ENCODE measurements around the gene RAB5B.
"Not testable (repeated sequence)": the region's sequence is repeated elsewhere in the genome, so short reads cannot be mapped to it uniquely, and the experiment has no call there.

RAB5B gene

GRCh38 chr12:55983232-55983842 lies 9.5 kb downstream of the RAB5B start:
- DNase-seq (ENCODE audit: low read depth) = no peak

GRCh38 chr12:55984861-55985260 lies 11.0 kb downstream of the RAB5B start:
- no peak for DNase-seq (ENCODE audit: low read depth)

- no peak for DNase-seq (ENCODE audit: low read depth)
Measured at GRCh38 chr12:55985341-55985740, 11.5 kb downstream of the RAB5B start.

GRCh38 chr12:55985976-55986375 lies 12.1 kb downstream of the RAB5B start:
- not testable (repeated sequence) for DNase-seq (ENCODE audit: low read depth)

- no peak for DNase-seq (ENCODE audit: low read depth)
Measured at GRCh38 chr12:55991110-55991509, 17.2 kb downstream of the RAB5B start.

- no peak for DNase-seq (ENCODE audit: low read depth)
Measured at GRCh38 chr12:55993230-55993853, 19.5 kb downstream of the RAB5B start.

- DNase-seq (ENCODE audit: low read depth) = no peak
Measured at GRCh38 chr12:55995366-55995765, 21.5 kb downstream of the RAB5B start.

- DNase-seq (ENCODE audit: low read depth) = peak; percentile 28
Measured at GRCh38 chr12:55996201-55996714, 22.4 kb downstream of the RAB5B start.

GRCh38 chr12:55996715-55997534 lies 23.0 kb downstream of the RAB5B start, which contains the start of gene SUOX:
TSS of gene SUOX (plus strand) at chr12:55997276. CDS start at chr12:56002222, 4,946 bp downstream.
- DNase-seq (ENCODE audit: low read depth) = peak; percentile 92

GRCh38 chr12:55997535-55997859 lies 23.6 kb downstream of the RAB5B start:
- DNase-seq (ENCODE audit: low read depth) = no peak

- DNase-seq (ENCODE audit: low read depth) = not testable (repeated sequence)
Measured at GRCh38 chr12:55999522-55999921, 25.6 kb downstream of the RAB5B start.

- DNase-seq (ENCODE audit: low read depth) = not testable (repeated sequence)
Measured at GRCh38 chr12:55999999-56000540, 26.2 kb downstream of the RAB5B start.

- DNase-seq (ENCODE audit: low read depth) = no peak
Measured at GRCh38 chr12:56001487-56002100, 27.7 kb downstream of the RAB5B start.

GRCh38 chr12:56003376-56003775 lies 29.5 kb downstream of the RAB5B start:
- DNase-seq (ENCODE audit: low read depth) = not testable (repeated sequence)

GRCh38 chr12:56004211-56004610 lies 30.3 kb downstream of the RAB5B start:
- DNase-seq (ENCODE audit: low read depth) = no peak

- no peak for DNase-seq (ENCODE audit: low read depth)
Measured at GRCh38 chr12:56007564-56008559, 34.0 kb downstream of the RAB5B start.

GRCh38 chr12:56010111-56010570 lies 36.3 kb downstream of the RAB5B start:
- DNase-seq (ENCODE audit: low read depth) = no peak

- DNase-seq (ENCODE audit: low read depth) = no peak
Measured at GRCh38 chr12:56011509-56012090, 37.7 kb downstream of the RAB5B start.

- no peak for DNase-seq (ENCODE audit: low read depth)
Measured at GRCh38 chr12:56013482-56013881, 39.6 kb downstream of the RAB5B start.

- no peak for DNase-seq (ENCODE audit: low read depth)
Measured at GRCh38 chr12:56014205-56014604, 40.3 kb downstream of the RAB5B start.

Measured in GM04504 (cell line).